ENCODE measurements around the gene XPO6.
A peak's percentile ranks its signal among the peaks of the same experiment; 100 is the strongest.

Gene XPO6

GRCh38 chr16:28210264-28210663 is 1.5 kb downstream of the XPO6 start:
- DNase-seq = no peak

GRCh38 chr16:28208824-28209223 is 2.9 kb downstream of the XPO6 start:
- no peak for DNase-seq

- DNase-seq = no peak
Observed at GRCh38 chr16:28208131-28208530, 3.6 kb downstream of the XPO6 start.

- no peak for DNase-seq
Observed at GRCh38 chr16:28207399-28207798, 4.4 kb downstream of the XPO6 start.

- DNase-seq = no peak
Observed at GRCh38 chr16:28205974-28206373, 5.8 kb downstream of the XPO6 start.

- DNase-seq = no peak
Observed at GRCh38 chr16:28205117-28205899, 6.5 kb downstream of the XPO6 start.

GRCh38 chr16:28204622-28205021 is 7.1 kb downstream of the XPO6 start:
- DNase-seq = no peak

- DNase-seq = no peak
Observed at GRCh38 chr16:28204204-28204603, 7.6 kb downstream of the XPO6 start.

GRCh38 chr16:28202147-28202746 is 9.5 kb downstream of the XPO6 start:
- DNase-seq = no peak

- no peak for DNase-seq
Observed at GRCh38 chr16:28200661-28201060, 11.1 kb downstream of the XPO6 start.

- DNase-seq = no peak
Observed at GRCh38 chr16:28196387-28196987, 15.3 kb downstream of the XPO6 start.

- no peak for DNase-seq
Observed at GRCh38 chr16:28195859-28196258, 15.9 kb downstream of the XPO6 start.

GRCh38 chr16:28193530-28194423 is 18.0 kb downstream of the XPO6 start:
- DNase-seq = peak in 1 of 2 donors; percentile 7

GRCh38 chr16:28192806-28193529 is 18.8 kb downstream of the XPO6 start:
- DNase-seq = peak in 1 of 2 donors; percentile 8

- DNase-seq = no peak
Observed at GRCh38 chr16:28191364-28191960, 20.3 kb downstream of the XPO6 start.

GRCh38 chr16:28189245-28189644 is 22.5 kb downstream of the XPO6 start:
- DNase-seq = no peak

- no peak for DNase-seq
Observed at GRCh38 chr16:28188085-28188916, 23.5 kb downstream of the XPO6 start.

GRCh38 chr16:28187595-28188004 is 24.2 kb downstream of the XPO6 start:
- peak in 1 of 2 donors; percentile 36 for DNase-seq

- peak in 1 of 2 donors; percentile 1 for DNase-seq
Observed at GRCh38 chr16:28186752-28187151, 25.0 kb downstream of the XPO6 start.

GRCh38 chr16:28185696-28186095 is 26.1 kb downstream of the XPO6 start:
- DNase-seq = no peak

GRCh38 chr16:28184625-28185024 is 27.1 kb downstream of the XPO6 start:
- DNase-seq = no peak
